Mesenteric fat pad (tissue), 1 donor: ENCODE measurements around the gene UNC5CL. TPM values are rescaled to one million over a fixed set of nuclear protein-coding genes. Genes with fewer than 3 reads are reported as not detected.

ENCODE experiments used
- DNase-seq: peaks from one replicate; pipeline ENCODE4 v3.0.0-alpha.2; 2020; ENCODE audit warnings: low spot score
- total RNA-seq: library from RNA; stranded (reverse); fragmentation: NEBNext Ultra II Directional; extraction: Animal tissue kit (Norgen Biotek cat#: 25700); gene quantifications from one replicate; pipeline ENCODE4 v1.2.1, GENCODE V29; 2021
- donor health status: DM: yes; HTN: yes; CAD: no.

The UNC5CL gene
- total RNA-seq, 1 donor from 2014 or later = 0.48 TPM

DNA sequence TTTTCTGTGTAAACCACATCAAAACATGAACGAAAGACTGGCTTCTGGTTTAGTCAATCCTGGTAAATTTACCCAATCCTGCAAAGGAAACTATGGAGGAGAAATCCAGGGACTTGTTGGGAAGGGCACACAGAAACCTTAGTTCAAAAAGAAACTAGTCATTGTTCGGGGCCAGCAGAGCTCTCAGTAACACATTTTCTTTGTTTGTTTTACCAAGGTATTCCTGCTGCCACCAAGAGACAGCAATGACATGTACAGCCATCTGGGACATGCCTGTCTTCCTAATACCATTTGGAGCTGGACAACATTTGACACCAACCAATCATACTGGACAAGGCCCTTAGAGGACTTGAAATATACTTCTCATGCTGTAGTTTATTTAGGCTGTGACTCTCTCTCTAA lies 24.9 kb upstream of the UNC5CL start:
- no peak for DNase-seq

DNA sequence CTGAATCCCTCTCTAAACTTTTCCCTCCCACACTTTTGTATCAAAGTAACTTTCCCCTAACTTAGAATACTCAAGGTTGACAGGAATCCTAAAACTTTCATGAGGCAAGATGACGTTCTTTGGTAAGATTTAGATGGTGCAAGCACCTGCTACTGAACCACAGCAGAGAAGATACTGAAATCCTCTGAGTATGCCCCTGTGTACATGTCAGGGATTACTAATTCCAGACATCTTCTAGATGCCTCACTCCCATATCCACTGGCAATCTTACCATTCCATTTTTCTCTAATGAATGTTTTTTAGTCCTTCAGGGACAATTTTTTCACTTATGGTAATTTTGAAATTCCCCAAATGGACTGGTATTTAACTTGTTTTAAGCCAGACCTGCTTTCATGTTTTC lies 23.0 kb upstream of the UNC5CL start:
- DNase-seq = no peak

DNA sequence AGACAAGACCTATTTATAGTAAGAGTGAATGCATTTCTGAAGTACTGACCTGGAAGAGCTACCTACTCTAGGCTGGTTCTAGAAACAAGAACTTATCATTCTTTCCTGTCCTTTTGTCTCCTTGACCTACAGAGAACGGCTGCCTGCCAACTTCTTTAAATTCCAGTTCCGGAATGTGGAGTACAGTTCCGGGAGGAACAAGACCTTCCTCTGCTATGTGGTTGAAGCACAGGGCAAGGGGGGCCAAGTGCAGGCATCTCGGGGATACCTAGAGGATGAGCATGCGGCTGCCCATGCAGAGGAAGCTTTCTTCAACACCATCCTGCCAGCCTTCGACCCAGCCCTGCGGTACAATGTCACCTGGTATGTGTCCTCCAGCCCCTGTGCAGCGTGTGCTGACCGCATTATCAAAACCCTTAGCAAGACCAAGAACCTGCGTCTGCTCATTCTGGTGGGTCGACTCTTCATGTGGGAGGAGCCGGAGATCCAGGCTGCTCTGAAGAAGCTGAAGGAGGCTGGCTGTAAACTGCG lies 22.2 kb upstream of the UNC5CL start:
- no peak for DNase-seq

DNA sequence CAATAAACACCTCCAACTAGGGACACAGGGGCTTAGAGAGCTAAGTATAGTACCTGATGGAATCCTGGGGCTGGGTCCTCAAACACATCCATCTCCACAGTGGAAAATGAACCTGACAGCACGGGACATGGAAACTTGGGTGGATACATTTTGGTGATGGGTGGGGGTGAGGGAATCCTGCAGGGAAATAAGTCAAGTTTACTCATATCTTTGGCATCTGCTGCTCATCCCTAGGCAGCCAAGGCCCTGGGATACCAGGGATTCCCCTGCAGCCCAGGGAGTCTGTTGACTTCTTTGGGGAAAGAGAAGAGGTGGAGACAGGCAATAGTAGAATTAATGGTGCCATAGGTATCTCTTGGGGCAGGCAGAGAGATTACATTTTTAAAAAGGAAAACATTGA lies 20.5 kb upstream of the UNC5CL start:
- DNase-seq = no peak

DNA sequence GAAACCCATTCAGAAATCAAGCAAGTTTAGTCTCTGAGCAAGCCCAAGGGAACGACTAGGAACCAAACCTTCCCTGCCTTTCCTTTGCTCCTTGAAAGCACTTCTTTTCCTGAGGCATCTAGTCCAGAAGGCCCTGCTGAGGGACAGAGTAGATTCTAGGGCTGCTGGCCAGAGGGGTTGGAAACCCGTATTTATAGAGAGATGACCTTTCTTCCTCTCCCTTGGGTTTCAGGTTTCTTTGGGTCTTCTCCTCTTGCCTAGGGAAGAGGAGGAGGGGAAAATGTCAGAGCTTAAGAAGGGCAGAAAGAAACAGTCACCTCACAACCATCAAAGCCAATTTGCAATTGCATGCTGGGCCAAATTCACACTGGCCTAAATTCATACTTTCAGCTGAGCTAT lies 19.8 kb upstream of the UNC5CL start:
- no peak for DNase-seq

DNA sequence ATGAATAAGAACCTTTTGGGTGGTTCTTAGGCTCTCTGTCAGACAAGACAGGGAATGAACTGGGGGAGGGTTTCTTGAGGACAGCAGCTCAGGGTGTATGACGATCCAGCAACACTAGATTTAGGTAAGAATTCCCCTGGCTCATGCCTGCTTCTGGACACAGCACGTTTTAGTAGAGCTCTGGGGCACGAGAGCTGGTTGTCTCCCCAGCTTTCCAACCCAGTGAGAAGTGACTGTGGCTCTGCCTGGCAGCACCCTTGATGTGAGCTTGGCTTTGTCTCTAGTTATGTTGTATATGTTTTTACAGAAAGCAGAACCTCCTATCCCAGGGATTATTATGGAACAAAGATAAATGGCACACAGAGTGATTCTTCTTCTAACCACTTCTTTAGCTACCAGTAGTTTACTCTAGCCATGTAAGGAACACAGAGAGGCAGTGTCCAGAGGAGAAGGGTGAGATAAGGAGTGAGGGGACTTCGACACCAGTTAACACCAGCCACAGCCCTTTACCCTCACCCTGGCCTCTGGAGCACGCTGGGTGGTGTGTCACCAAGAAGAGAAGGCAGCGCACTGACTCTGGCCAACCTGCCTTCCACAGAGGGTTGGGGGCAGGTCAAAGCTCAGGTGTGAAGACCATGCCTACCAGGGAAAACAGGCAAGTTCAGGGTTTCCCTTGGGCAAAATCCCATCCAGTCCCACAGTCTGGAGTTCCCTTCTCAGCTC lies 17.9 kb upstream of the UNC5CL start:
- no peak for DNase-seq

DNA sequence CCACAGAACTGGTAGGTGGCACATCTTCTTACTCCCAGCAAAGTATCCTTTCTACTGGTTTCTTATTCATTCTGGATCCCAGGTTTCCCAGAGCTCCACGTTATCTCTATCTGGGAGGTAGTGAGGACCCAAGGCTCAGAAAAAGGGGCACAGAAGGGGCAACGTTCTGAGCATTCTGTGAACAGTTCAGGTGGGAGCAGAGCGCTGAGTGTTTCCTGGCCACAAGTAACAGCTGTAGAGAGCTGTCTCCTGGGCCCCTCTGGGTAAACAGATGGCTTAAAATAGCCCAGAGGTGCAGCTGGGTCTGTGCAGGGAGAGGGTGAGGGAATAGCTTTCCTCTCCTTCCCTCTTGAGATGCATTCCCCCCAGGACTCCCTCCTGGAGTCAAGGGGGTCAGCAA lies 16.1 kb upstream of the UNC5CL start:
- no peak for DNase-seq

DNA sequence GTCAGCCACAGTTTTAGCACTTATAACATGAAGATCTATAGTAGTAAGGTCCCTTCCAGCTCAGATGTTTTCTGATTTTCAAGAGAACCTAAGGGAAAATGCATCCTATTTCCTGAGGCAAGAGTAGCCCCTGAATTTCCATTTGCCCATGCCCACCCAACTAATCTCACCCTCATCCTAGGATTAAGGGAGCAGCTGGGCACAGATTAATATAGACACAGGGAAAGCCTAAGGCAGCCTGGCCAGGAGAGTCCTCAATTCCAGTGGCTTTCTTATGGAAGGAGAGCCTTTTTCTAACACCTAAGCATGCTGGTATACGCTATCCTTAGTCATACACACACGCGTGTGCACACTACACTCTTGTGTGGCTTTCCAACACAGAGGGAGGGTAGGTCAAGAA lies 15.5 kb upstream of the UNC5CL start:
- no peak for DNase-seq

DNA sequence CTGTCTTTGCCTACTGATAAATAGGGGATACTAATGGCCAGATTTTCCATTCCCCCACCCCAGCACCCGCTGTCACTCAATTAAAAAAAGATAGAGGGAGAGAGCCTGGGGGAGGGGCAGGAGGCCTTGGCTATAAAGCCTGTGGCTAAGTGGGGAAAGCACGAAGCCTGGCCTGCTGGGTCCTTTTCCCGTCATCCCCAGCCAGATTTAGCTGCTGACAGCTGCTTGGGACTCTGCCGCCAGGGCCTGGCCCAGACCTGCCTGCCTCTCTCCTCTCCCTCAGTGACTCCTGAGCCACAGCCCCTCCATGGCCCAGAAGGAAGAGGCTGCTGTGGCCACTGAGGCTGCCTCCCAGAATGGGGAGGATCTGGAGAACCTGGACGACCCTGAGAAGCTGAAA lies 14.0 kb upstream of the UNC5CL start, which contains the start of gene APOBEC2:
Gene APOBEC2, plus strand, starts transcription at position 162 of the 400 bp plus-strand sequence. Its CDS starts 146 bp downstream, at position 308.
- DNase-seq = no peak

DNA sequence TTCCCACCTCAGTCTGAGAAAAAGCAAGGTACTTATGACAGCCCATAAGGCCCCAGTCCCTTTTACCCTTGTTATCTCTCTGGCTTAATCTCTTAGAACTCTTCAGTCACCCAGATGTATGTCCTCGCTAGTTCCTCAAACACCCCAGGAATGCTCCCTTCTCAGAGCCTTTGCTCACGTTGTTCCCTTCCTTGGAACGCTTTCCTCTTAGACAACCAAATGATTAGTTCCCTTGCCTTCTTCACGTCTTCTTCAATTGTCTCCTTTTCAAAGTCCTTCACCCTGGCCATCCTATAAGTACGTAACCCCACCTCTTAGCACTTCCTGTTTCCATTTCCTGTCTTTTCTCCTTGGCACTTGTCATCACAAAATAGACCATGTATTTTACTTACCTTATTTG lies 12.9 kb upstream of the UNC5CL start:
- no peak for DNase-seq

DNA sequence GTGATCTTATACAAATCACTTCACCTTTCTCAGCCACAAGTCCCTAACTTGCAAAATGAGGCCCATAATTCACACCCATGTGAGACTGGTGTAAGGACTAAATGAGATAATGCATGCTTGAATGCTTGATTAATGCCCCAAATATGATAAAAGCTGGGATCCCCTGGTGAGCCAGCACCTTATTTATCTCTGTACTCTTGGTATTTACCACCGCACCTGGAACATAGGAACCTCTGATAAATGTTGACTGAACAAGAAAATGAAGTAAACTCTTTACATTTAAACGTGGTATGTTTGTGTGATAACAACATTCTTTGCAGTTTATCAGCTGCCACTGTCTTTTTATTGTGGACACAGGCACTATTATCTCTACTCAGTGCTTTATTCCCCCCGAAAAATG lies 11.5 kb upstream of the UNC5CL start:
- DNase-seq = no peak

DNA sequence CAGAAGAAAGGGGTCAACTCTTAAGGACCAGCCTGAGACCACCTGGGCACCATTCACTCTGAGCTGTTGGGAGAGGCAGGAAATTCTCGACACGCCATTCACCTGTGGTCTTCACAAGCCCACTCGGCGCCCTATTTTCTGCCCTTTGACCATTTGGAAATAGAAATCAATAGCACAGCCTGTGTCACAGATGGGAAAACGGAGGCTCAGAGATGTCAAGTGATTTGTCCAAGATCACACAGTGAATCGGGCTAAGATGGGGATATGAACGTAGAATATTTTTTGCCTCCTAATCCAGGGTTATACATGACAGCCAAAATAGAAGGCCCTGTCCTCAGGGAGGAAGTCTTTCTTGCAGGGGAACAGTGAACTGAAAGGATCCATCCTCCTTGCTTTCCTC lies 10.9 kb upstream of the UNC5CL start:
- no peak for DNase-seq

DNA sequence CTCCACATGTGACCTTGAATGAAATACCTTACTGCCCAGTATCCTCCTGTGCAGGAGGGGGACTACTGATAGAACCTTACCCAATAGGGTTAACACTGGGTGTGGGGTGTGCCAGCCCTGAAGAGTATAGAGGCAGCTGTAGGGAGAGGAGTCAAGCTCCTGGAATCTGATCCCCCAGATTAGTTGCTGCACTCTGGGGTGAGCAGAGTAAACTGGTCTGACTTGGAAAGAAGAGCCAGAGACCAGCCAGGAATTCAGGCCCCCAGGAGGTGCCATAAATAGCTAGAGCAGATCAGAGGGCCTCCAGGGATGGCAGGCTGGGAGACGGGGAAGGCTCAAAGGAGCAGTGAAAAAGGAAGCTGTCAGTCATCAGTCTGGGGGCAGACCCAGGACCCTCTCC lies 10.5 kb upstream of the UNC5CL start:
- DNase-seq = no peak

DNA sequence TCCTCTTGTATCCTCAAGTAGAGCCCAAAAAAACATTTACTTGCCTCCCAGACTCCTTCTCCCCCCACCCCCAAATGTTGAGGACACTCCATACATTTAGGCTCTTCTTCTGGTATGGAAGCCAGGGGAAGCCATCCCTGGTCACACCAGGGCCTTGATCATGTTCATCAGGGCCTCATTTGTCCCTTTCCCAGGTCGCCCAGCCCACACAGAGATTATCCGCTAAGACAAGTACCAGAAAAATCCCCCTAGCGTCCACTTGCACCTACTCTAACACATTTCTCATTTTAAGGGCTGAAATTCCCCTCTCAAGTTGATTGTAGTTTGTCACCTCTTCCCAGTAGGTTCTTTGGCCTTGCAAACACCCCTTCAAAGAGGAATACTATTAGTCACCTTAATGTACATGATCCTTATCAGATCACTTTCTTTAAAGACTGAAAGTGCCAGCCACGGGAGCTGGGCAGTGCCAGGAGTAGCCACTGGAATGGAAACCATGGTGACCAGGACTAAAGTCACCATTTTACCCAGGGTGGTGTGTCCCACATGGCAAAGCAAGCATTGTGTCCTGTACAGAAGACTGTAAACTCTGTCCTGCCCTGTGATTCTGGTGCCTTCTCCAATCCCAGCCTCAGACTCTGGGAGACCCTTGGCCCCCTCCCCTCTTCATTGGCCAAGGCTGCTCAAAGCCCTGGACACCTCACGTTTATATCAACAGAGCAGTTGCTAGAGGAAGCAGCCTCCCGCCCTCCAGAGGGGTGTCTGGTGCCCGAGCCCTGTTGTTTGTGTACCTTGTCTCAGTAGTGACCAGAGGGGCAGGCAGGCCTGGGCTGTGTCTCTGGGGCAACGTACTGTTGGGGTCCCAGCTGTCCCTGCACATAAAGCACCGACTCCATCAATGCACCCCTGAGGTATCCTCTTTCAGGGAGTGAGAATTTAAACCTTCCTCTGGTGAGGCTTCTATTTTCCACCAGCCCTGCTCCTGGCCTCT lies 9.0 kb upstream of the UNC5CL start:
- DNase-seq = no peak

DNA sequence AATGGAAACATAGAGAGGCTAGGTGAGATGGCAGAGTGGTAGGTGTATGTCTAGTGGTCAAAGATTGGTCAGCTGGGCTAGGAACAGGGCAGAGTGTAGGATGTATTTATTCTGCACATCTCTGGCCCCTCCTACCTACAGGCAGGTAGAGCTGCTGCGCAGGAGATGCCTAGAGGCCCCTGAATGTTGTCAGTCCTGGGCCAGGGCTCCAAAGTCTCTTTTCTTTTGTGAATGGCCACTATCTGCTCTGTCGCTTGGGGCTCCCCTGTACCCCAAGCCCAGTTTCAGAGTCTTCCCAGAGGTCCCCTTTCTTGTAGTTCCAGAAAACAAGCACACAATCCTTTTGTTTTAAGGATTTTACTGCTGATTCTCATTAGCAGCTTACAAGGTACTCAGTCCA lies 8.3 kb upstream of the UNC5CL start:
- DNase-seq = no peak

DNA sequence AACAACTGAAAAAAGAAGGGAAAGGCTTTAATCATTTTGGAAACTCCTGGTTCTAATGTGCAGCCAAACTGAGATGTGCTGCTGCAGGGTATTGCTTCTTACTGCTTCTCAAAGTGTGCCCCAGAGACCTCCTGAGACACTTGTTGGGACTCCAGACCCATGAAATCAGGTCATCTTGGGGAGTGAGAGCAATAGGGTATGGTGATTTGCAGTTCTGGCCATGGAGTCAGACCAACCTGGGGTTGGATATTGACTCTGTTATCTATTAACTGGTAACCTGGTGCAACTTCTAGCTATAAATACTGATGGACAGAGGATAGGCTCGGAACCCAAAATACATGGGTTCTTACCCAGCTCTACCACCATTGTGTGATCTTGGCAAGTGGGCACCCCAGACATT lies 7.1 kb upstream of the UNC5CL start:
- DNase-seq = no peak

DNA sequence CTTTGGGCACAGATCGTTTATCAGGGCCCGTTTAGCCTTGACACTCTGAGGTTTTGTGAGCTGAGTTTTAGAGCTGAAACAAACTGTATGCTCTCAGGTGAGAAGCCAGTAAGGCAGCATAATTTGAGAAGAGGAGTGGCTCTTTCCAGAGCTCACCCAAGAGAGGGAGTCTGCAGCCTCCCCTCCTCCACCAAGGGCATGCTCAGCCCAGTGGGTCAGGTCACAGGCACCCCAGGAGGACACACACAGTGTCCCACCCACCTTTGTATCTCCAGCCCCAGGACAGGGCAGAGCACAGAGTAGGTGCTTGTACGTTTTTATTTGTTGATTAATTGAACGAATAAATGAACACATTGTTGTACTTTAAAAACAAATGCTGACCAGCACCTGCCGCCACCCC lies 6.6 kb upstream of the UNC5CL start:
- DNase-seq = no peak

DNA sequence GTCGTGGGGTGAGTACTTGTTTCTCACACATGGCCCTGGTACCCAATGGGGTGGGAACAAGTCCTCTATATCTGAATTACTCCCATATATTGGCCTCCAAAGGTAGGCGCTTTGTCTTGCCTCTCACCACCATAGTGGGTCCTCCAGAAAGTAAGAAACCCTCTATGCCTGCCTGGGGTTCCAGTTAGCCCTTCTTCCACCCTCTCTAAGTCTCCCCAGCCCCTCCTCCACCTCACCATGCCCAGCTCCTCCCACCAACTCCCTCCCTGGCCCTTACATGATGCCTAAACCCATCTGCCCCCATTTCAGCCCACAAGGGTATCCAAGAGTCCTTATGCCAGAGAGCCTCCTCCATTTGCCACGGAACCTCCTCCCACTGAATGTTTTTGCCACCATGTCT lies 4.1 kb upstream of the UNC5CL start:
- DNase-seq = no peak

DNA sequence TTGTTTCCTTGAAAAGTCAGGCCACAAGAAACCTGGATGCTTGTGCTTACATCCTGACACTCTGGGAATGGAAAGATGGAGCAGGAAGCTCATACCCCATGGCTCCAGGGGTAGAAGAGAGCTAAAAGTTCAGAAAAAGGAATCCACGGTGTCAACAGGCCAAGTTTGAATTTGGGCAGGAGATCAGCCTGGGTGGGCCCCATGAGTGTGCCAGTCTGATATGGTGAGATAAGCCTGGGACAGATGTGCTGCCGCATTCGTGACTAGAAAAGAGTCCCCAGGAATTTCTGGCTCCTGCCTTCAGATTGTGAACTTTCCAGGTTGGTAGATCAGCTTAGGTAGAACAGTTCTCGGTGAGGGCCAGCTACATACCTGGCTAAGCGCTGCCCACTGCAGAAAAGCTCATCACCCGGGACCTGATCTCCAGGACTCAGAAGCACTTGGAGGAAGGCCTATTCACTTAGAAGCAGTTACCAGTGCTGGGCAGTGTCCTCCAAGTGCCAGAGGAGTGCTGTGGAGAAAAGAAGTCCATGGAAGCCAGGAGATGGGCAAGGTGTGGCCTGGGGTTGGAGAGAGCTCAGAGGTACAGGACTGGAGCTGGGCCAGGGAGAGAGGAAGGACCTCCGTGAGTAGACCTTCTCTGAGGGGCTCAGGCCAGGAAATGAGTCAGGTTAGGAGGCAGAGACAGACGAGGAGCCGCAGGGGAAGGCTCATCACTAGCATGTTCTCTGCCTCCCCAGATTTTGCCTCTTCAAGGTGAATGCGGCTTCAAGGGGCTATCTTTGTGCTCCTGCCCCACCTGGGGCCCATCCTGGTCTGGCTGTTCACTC lies 3.4 kb upstream of the UNC5CL start, which contains the start of gene TSPO2:
Gene TSPO2, plus strand, starts transcription at position 242 of the 830 bp plus-strand sequence. Its CDS starts 519 bp downstream, at position 761.
- DNase-seq = no peak

DNA sequence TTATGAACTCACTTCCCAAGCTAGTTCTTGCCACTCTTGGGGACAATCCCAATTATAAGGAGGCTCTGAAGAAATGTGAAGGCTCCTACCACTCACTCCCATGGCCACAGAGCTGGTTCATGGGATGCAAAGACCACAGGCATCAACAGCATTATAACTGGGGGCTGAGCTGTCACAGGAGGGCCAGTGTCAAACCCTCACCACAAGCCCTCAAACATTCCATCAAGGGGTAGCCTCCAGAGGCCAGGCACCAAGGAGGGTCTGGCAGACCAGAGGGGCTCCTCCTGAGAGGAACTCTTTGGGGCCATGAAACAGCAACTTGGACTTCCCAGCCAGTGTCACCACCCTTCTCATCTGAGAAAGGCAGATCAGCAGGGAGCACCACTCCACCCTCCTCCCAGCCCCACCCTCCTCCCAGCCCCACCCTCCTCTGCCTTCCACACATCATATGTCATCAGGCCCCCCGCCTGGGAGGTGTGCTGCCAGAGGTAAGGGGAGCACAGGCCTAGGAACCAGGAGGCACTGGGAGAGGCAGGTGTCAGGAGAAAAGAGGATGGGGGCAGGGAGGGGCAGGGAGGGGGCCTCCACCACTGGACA lies 2.0 kb upstream of the UNC5CL start:
- DNase-seq = no peak
